GM21619 (cell line): ENCODE results near the gene FBL.

Experiments used
- ATAC-seq: cut with Tn5 transposase; IDR thresholded peaks from one replicate; pipeline ENCODE4 v1.9.1; 2021; ENCODE audit not compliant: unreplicated experiment

FBL gene

DNA sequence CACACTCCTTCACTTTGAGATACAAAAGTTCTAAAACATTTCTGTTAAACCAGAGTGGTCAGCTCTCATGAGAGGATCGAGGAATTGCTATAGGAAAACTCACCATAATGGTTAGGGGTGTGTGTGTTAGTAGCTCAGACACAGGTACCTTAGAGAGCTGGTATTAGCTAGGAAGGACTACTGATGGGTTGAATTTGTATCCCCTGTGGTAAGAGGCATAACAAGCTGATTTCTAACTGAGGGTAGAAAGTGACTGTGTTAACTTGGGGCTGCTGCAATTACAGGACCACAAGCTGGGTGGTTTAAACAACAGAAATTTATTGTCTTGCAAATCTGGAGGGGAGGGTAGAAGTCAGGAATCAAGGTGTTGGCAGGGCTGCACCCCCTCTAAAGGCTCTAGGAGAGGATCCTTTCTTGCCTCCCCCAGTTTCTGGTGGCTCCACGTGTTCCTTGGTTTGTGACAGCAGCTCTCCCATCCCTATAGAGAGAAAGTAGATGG lies 50.1 kb downstream of the FBL start:
- no peak for ATAC-seq

- ATAC-seq: no peak
Measured at GRCh38 chr19:39795001-39795400, 51.2 kb downstream of the FBL start.

DNA sequence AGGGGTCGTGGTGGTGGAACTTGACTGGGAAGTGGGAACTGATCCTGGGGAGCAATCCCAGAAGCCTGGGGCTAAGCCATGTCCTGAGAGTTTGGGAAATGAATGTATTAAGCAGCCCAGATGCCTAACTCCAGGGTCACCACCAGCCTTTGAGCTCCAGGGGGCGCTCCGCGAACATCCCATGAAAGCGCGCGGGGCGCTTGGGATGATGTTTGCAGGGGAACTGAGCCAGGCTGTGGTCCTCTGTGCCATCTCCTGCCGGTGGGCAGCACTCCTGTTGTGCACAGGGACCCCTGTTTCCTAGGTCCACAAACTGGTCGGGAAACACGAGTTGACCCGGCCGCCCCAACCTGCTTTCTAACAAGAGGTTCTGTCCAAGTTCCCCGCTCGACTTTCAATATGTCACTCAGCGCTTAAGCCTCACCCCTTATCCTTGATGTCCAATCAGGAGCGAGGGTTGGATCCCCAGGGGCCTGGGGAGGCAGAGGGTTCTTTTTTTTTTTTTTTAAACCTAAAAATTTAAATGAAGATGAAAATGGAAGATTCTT lies 53.1 kb downstream of the FBL start:
- no peak for ATAC-seq

DNA sequence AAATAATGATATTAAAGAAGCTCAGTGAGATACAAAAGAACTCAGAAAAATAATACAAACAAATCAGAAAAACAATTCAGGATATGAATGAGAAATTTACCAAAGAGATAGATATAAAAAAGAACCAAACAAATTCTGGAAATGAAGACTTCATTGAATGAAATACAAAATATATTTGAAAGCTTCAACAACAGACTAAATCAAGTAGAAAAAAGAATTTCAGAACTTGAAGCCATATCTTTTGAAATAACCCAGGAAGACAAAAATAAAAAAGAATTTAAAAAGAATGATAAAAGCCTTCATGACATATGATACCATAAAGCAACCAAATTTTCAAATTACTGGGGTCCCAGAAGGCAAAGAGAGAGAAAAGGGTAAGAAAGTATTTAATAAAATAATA lies 57.9 kb downstream of the FBL start:
- ATAC-seq: no peak
